Measurements from ENCODE around the gene CTIF. TPM values are rescaled to one million over a fixed set of nuclear protein-coding genes. Genes with fewer than 3 reads are reported as not detected.

The CTIF gene
- total and polyA plus RNA-seq, 7 experiments from 2014 or later: 1.3 to 11.2 (median 2.5) TPM; not detected in 2

GRCh38 chr18:48798334-48799245, 259.8 kb downstream of the CTIF start:
- peak in 1 of 9 donors; percentile 15 for DNase-seq
- Mint-ChIP-seq H3K36me3 (peaks cover 0 to 2% (median 0%) of the 10 kb centered on the region in 5 donors), H3K27ac (peak overlapping the region in 1 of 9 donors; percentile 23), H3K4me1 (peaks cover 0 to 31% (median 4%) of the 10 kb centered on the region in 7 donors), H3K27me3 (no peaks in the 10 kb centered on the region), H3K4me3 (no peak overlapping the region), H3K9me3 (no peaks in the 10 kb centered on the region)
- intact Hi-C loops (cut with micrococcal nuclease): no loop called here
- no peaks in the 10 kb centered on the region for H3K36me3 ChIP-seq (ENCODE audit: control insufficient read depth in 2 of 3, insufficient read depth in 3 of 3, low read length in 3 of 3)
- ChIA-PET CTCF (no interaction called here), POLR2A (no interaction called here)
- no peak overlapping the region for H3K4me3 ChIP-seq (ENCODE audit: low read length)
- H3K9me3 ChIP-seq (ENCODE audit: control insufficient read depth in 2 of 3, low read length in 3 of 3): no peaks in the 10 kb centered on the region
- peaks cover 0 to 8% of the 10 kb centered on the region in 2 donors for H3K4me1 ChIP-seq (ENCODE audit: control insufficient read depth in 2 of 2, insufficient read depth in 2 of 2, low read length in 2 of 2)
- ATAC-seq: no peak
- H3K27ac ChIP-seq (ENCODE audit: low read depth, low read length): no peak overlapping the region
- H3K27me3 ChIP-seq (ENCODE audit: control insufficient read depth in 2 of 2, insufficient read depth in 2 of 2, low read length in 2 of 2): no peaks in the 10 kb centered on the region

GRCh38 chr18:48799724-48800315, 261.0 kb downstream of the CTIF start:
- H3K27ac Mint-ChIP-seq: peak overlapping the region in 1 of 9 donors; percentile 3
- H3K36me3 ChIP-seq (ENCODE audit: control insufficient read depth in 2 of 3, insufficient read depth in 3 of 3, low read length in 3 of 3): no peaks in the 10 kb centered on the region
- H3K27me3 Mint-ChIP-seq: no peaks in the 10 kb centered on the region
- ChIA-PET CTCF (no interaction called here), POLR2A (no interaction called here)
- H3K9me3 ChIP-seq (ENCODE audit: control insufficient read depth in 2 of 3, low read length in 3 of 3): no peaks in the 10 kb centered on the region
- H3K4me3 Mint-ChIP-seq: no peak overlapping the region
- H3K4me3 ChIP-seq (ENCODE audit: low read length): no peak overlapping the region
- peaks cover 0 to 39% (median 4%) of the 10 kb centered on the region in 7 donors for H3K4me1 Mint-ChIP-seq
- no peaks in the 10 kb centered on the region for H3K9me3 Mint-ChIP-seq
- H3K4me1 ChIP-seq (ENCODE audit: control insufficient read depth in 2 of 2, insufficient read depth in 2 of 2, low read length in 2 of 2): peaks cover 0 to 8% of the 10 kb centered on the region in 2 donors
- intact Hi-C loops (cut with micrococcal nuclease): no loop called here
- H3K36me3 Mint-ChIP-seq: peaks cover 0 to 3% (median 0%) of the 10 kb centered on the region in 5 donors
- H3K27ac ChIP-seq (ENCODE audit: low read depth, low read length): no peak overlapping the region
- no peaks in the 10 kb centered on the region for H3K27me3 ChIP-seq (ENCODE audit: control insufficient read depth in 2 of 2, insufficient read depth in 2 of 2, low read length in 2 of 2)
- DNase-seq: peak in 1 of 9 donors; percentile 20
- no peak for ATAC-seq

GRCh38 chr18:48800466-48800865, 261.6 kb downstream of the CTIF start:
- ATAC-seq (no peak), DNase-seq (peak in 1 of 9 donors; percentile 17)
- H3K9me3 ChIP-seq (ENCODE audit: control insufficient read depth in 2 of 3, low read length in 3 of 3): no peaks in the 10 kb centered on the region
- Mint-ChIP-seq H3K4me3 (peak overlapping the region in 1 of 10 donors; percentile 32), H3K27ac (peak overlapping the region in 1 of 9 donors; percentile 23), H3K27me3 (no peaks in the 10 kb centered on the region), H3K4me1 (peaks cover 0 to 45% (median 5%) of the 10 kb centered on the region in 7 donors), H3K36me3 (peaks cover 0 to 3% (median 0%) of the 10 kb centered on the region in 5 donors), H3K9me3 (no peaks in the 10 kb centered on the region)
- no peak overlapping the region for H3K27ac ChIP-seq (ENCODE audit: low read depth, low read length)
- CTCF ChIA-PET: interaction anchor here (1.5 kb wide), 1 partner anchor 23 kb away, joined by 7 read pairs; no protein-coding TSS in a partner anchor
- H3K36me3 ChIP-seq (ENCODE audit: control insufficient read depth in 2 of 3, insufficient read depth in 3 of 3, low read length in 3 of 3): no peaks in the 10 kb centered on the region
- H3K4me3 ChIP-seq (ENCODE audit: low read length): no peak overlapping the region
- POLR2A ChIA-PET: no interaction called here
- H3K4me1 ChIP-seq (ENCODE audit: control insufficient read depth in 2 of 2, insufficient read depth in 2 of 2, low read length in 2 of 2): peaks cover 0 to 8% of the 10 kb centered on the region in 2 donors
- intact Hi-C loops (cut with micrococcal nuclease): no loop called here
- no peaks in the 10 kb centered on the region for H3K27me3 ChIP-seq (ENCODE audit: control insufficient read depth in 2 of 2, insufficient read depth in 2 of 2, low read length in 2 of 2)

GRCh38 chr18:48800876-48801727, 262.3 kb downstream of the CTIF start:
- no peaks in the 10 kb centered on the region for H3K9me3 Mint-ChIP-seq
- Histone ChIP-seq H3K36me3 (ENCODE audit: control insufficient read depth in 2 of 3, insufficient read depth in 3 of 3, low read length in 3 of 3) (no peaks in the 10 kb centered on the region), H3K27ac (ENCODE audit: low read depth, low read length) (no peak overlapping the region), H3K27me3 (ENCODE audit: control insufficient read depth in 2 of 2, insufficient read depth in 2 of 2, low read length in 2 of 2) (no peaks in the 10 kb centered on the region), H3K9me3 (ENCODE audit: control insufficient read depth in 2 of 3, low read length in 3 of 3) (no peaks in the 10 kb centered on the region), H3K4me3 (ENCODE audit: low read length) (no peak overlapping the region), H3K4me1 (ENCODE audit: control insufficient read depth in 2 of 2, insufficient read depth in 2 of 2, low read length in 2 of 2) (peaks cover under 1 to 13% of the 10 kb centered on the region in 2 donors)
- peaks cover 4 to 51% (median 12%) of the 10 kb centered on the region in 7 donors for H3K4me1 Mint-ChIP-seq
- intact Hi-C loops (cut with micrococcal nuclease): no loop called here
- H3K27ac Mint-ChIP-seq: peak overlapping the region in 1 of 9 donors; percentile 67
- CTCF ChIA-PET: interaction anchor here (1.5 kb wide), 1 partner anchor 24 kb away, joined by 7 read pairs; no protein-coding TSS in a partner anchor
- DNase-seq (peak in 1 of 9 donors; percentile 40), ATAC-seq (no peak)
- POLR2A ChIA-PET: interaction anchor here (0.7 kb wide), 1 partner anchor 16 kb away, joined by 3 read pairs; no protein-coding TSS in a partner anchor
- H3K4me3 Mint-ChIP-seq: peak overlapping the region in 1 of 10 donors; percentile 14
- H3K36me3 Mint-ChIP-seq: peaks cover 0 to 3% (median 0%) of the 10 kb centered on the region in 5 donors
- H3K27me3 Mint-ChIP-seq: no peaks in the 10 kb centered on the region

- CTCF ChIA-PET: interaction anchor here (1.5 kb wide), 1 partner anchor 24 kb away, joined by 7 read pairs; no protein-coding TSS in a partner anchor
- Mint-ChIP-seq H3K36me3 (peaks cover 0 to 3% (median 0%) of the 10 kb centered on the region in 5 donors), H3K4me1 (peaks cover 9 to 59% (median 19%) of the 10 kb centered on the region in 7 donors), H3K4me3 (peak overlapping the region in 1 of 10 donors; percentile 24), H3K27ac (peak overlapping the region in 1 of 9 donors; percentile 67), H3K27me3 (no peaks in the 10 kb centered on the region), H3K9me3 (no peaks in the 10 kb centered on the region)
- intact Hi-C loops (cut with micrococcal nuclease): no loop called here
- Histone ChIP-seq H3K27ac (ENCODE audit: low read depth, low read length) (no peak overlapping the region), H3K9me3 (ENCODE audit: control insufficient read depth in 2 of 3, low read length in 3 of 3) (no peaks in the 10 kb centered on the region), H3K4me1 (ENCODE audit: control insufficient read depth in 2 of 2, insufficient read depth in 2 of 2, low read length in 2 of 2) (peaks cover 8 to 21% of the 10 kb centered on the region in 2 donors), H3K36me3 (ENCODE audit: control insufficient read depth in 2 of 3, insufficient read depth in 3 of 3, low read length in 3 of 3) (no peaks in the 10 kb centered on the region), H3K4me3 (ENCODE audit: low read length) (no peak overlapping the region), H3K27me3 (ENCODE audit: control insufficient read depth in 2 of 2, insufficient read depth in 2 of 2, low read length in 2 of 2) (no peaks in the 10 kb centered on the region)
- POLR2A ChIA-PET: interaction anchor here (0.7 kb wide), 1 partner anchor 17 kb away, joined by 3 read pairs; no protein-coding TSS in a partner anchor
- DNase-seq: peak in 1 of 9 donors; percentile 25
- no peak for ATAC-seq
Observed at GRCh38 chr18:48801728-48802542, 263.1 kb downstream of the CTIF start.

Data from naive thymus-derived CD4-positive, alpha-beta T cell (primary cell).